ENCODE measurements around the gene LPCAT4. TPM values are rescaled to one million over a fixed set of nuclear protein-coding genes. Genes with fewer than 3 reads are reported as not detected.

Gene LPCAT4
- total and polyA plus RNA-seq, 9 of the 15 experiments (the other 6 are each of a cell fraction or from before 2014, with no cell fraction given): 7.3 to 34.3 (median 14.4) TPM

DNA sequence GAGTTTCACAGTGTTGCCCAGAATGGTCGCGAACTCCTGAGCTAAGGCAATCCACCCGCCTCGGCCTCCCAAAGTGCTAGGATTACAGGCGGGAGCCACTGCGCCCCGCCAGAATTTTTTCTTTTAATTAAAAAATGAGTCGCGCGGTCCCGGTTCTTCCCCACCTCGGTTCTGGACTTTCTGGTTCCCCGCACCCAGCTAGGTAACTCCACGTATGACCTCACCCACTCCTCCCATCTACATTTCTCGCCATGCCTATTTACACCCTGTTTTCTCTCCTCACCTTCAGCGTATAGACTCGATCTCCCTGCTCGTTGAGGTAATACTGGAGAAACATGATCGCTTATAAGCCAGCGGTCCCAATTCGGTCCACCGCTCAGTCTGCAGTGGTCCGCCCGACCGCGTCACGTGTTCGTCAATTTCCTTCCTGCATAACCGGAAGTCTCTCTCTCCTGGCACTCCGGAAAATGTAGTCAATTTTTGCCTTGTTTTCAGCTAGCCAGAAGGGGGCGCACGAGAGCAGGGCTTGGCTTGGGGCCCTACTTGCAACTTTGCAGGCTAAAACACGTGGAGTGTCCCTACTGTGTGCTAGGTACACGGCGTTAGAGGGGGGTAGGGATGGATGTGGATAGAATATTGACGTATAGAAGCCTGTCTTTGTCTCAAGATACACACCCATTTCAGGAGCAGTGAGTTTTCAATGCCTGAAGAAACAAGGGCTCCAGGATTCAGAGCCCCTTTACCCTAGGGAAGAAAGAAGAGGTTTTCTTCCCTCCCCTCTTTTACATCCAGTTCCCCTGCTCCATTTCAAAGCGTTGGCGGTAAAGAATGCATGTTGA lies 24.0 kb downstream of the LPCAT4 start, which contains the start of the genes NOP10 and NUTM1 (continued):
- TF ChIP-seq, protein P1, sequence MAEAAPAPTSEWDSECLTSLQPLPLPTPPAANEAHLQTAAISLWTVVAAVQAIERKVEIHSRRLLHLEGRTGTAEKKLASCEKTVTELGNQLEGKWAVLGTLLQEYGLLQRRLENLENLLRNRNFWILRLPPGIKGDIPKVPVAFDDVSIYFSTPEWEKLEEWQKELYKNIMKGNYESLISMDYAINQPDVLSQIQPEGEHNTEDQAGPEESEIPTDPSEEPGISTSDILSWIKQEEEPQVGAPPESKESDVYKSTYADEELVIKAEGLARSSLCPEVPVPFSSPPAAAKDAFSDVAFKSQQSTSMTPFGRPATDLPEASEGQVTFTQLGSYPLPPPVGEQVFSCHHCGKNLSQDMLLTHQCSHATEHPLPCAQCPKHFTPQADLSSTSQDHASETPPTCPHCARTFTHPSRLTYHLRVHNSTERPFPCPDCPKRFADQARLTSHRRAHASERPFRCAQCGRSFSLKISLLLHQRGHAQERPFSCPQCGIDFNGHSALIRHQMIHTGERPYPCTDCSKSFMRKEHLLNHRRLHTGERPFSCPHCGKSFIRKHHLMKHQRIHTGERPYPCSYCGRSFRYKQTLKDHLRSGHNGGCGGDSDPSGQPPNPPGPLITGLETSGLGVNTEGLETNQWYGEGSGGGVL (CRISPR knock-in tag; IDR thresholded peaks at IDR 0.05): no peak
- no peak for TF ChIP-seq ZFP1 (CRISPR knock-in tag; IDR thresholded peaks at IDR 0.05)
- TF ChIP-seq, protein P2, sequence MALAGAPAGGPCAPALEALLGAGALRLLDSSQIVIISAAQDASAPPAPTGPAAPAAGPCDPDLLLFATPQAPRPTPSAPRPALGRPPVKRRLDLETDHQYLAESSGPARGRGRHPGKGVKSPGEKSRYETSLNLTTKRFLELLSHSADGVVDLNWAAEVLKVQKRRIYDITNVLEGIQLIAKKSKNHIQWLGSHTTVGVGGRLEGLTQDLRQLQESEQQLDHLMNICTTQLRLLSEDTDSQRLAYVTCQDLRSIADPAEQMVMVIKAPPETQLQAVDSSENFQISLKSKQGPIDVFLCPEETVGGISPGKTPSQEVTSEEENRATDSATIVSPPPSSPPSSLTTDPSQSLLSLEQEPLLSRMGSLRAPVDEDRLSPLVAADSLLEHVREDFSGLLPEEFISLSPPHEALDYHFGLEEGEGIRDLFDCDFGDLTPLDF (CRISPR knock-in tag; IDR thresholded peaks at IDR 0.05): no peak
- TF ChIP-seq NR1H2 (CRISPR knock-in tag; IDR thresholded peaks at IDR 0.05): no peak
- no peak for TF ChIP-seq CBFB (CRISPR knock-in tag; IDR thresholded peaks at IDR 0.05)
- TF ChIP-seq ZNF507 (tag; conservative IDR thresholded peaks at IDR 0.05): no peak
- TF ChIP-seq ZNF134 (CRISPR knock-in tag; conservative IDR thresholded peaks at IDR 0.05): no peak
- TF ChIP-seq TCF3 (CRISPR knock-in tag; IDR thresholded peaks at IDR 0.05): peak; percentile 25; the same call in 1 of the 2 replicates
- TF ChIP-seq SLC30A9 (CRISPR knock-in tag; IDR thresholded peaks at IDR 0.05): no peak
- TF ChIP-seq CBX2 (IDR thresholded peaks at IDR 0.05; ENCODE audit: insufficient read depth, low read length, poor library complexity, severe bottlenecking): no peak
- TF ChIP-seq, protein P3, sequence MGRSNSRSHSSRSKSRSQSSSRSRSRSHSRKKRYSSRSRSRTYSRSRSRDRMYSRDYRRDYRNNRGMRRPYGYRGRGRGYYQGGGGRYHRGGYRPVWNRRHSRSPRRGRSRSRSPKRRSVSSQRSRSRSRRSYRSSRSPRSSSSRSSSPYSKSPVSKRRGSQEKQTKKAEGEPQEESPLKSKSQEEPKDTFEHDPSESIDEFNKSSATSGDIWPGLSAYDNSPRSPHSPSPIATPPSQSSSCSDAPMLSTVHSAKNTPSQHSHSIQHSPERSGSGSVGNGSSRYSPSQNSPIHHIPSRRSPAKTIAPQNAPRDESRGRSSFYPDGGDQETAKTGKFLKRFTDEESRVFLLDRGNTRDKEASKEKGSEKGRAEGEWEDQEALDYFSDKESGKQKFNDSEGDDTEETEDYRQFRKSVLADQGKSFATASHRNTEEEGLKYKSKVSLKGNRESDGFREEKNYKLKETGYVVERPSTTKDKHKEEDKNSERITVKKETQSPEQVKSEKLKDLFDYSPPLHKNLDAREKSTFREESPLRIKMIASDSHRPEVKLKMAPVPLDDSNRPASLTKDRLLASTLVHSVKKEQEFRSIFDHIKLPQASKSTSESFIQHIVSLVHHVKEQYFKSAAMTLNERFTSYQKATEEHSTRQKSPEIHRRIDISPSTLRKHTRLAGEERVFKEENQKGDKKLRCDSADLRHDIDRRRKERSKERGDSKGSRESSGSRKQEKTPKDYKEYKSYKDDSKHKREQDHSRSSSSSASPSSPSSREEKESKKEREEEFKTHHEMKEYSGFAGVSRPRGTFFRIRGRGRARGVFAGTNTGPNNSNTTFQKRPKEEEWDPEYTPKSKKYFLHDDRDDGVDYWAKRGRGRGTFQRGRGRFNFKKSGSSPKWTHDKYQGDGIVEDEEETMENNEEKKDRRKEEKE (IDR thresholded peaks at IDR 0.05; ENCODE audit: borderline replicate concordance in 1 of 2, control insufficient read depth in 1 of 2, low read depth in 2 of 2, low read length in 1 of 2): no peak; a peak in 1 of 4 replicates
- TF ChIP-seq HMGN3 (IDR thresholded peaks at IDR 0.05; ENCODE audit: borderline replicate concordance, extremely low read depth, insufficient read length, low read depth, low read length): no peak
- TF ChIP-seq MAZ (CRISPR knock-in tag; conservative IDR thresholded peaks at IDR 0.05 in 1 of 2, IDR thresholded peaks at IDR 0.05 in 1 of 2): peak in 1 of 2 experiments; percentile 58; a peak in 2 of 4 replicates
- TF ChIP-seq, protein P4, sequence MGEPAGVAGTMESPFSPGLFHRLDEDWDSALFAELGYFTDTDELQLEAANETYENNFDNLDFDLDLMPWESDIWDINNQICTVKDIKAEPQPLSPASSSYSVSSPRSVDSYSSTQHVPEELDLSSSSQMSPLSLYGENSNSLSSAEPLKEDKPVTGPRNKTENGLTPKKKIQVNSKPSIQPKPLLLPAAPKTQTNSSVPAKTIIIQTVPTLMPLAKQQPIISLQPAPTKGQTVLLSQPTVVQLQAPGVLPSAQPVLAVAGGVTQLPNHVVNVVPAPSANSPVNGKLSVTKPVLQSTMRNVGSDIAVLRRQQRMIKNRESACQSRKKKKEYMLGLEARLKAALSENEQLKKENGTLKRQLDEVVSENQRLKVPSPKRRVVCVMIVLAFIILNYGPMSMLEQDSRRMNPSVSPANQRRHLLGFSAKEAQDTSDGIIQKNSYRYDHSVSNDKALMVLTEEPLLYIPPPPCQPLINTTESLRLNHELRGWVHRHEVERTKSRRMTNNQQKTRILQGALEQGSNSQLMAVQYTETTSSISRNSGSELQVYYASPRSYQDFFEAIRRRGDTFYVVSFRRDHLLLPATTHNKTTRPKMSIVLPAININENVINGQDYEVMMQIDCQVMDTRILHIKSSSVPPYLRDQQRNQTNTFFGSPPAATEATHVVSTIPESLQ (CRISPR knock-in tag; IDR thresholded peaks at IDR 0.05): 0 out of 2 replicates have a peak, but pooled peaks have one; percentile 55
- TF ChIP-seq MTA3 (IDR thresholded peaks at IDR 0.05; ENCODE audit: borderline replicate concordance): peak; percentile 83
- TF ChIP-seq MED1 (CRISPR knock-in tag; IDR thresholded peaks at IDR 0.05; ENCODE audit: borderline replicate concordance): no peak
- TF ChIP-seq SRSF7 (optimal IDR thresholded peaks at IDR 0.05; ENCODE audit: low read depth, low read length): no peak
- TF ChIP-seq KDM4B (IDR thresholded peaks at IDR 0.05; ENCODE audit: borderline replicate concordance in 2 of 2, low read depth in 1 of 2): peak in 1 of 2 experiments; percentile 82; a peak in 1 of 4 replicates

All from K562 (cell line).